ENCODE measurements around the gene C11orf24. TPM values are rescaled to one million over a fixed set of nuclear protein-coding genes. Genes with fewer than 3 reads are reported as not detected.
A peak's percentile ranks its signal among the peaks of the same experiment; 100 is the strongest.

C11orf24 gene
- polyA plus RNA-seq (2013, experiment 1 of 2): 33.9 TPM
- 35.7 TPM for polyA plus RNA-seq (2013, experiment 2 of 2)

DNA sequence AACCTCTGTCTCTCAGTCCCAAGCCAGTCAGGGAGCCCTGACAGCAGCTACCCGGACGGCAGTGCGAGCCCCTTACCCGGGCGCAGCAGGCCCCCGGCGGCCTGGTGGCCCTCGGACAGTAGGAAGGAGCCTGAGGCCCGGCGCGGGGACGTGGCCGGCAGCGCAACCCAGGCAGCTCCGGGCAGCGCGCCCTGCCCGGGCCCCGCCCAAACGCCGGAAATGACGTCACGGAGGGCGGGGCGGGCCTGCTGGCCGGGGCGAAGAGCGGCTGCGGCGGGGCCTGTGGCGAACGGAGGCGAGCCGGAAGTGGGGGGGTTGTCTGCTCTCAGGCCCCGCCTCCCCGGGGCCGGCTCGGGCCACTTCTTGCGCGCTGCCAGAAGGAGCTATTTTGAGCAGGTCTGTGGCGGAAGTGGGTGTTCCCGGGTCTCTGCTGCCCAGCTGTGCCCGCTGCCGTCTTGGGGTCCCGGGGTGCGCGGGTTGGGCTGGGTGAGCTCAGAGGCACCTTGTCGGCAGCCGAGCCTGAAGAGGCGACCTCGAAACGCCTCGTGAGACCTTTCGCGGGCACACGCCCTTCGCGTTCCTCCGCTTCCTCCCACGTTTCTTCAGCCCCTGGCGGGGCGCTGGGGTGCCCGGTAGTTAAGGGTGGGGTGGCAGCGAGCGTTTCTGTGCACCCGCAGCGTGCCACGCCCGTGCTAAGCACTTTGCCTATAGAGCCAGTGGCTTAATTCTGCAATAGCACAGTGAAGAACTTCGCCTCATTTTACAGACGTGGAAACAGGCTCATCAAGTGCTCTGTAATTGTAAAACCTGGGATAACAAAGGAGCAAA lies at the start of gene C11orf24:
TSS of gene C11orf24 (minus strand) at position 193 of the 828 bp plus-strand sequence. CDS start 8,206 bp downstream, outside the sequence.
- Histone ChIP-seq H3K4me3 (ENCODE audit: low read length) (peak within 1 kb of the TSS; percentile 100), H3K4me1 (ENCODE audit: insufficient read depth, low read length) (peaks cover 4% of the 10 kb centered on the region; the same call in 1 of the 2 replicates), H3K27me3 (ENCODE audit: insufficient read depth, low read length) (no peaks in the 10 kb centered on the region), H3K36me3 (ENCODE audit: insufficient read depth, low read length) (peaks cover 12% of the 10 kb centered on the region), H3K9me3 (ENCODE audit: insufficient read depth, low read depth, low read length) (no peaks in the 10 kb centered on the region), H3K27ac (ENCODE audit: low read depth, low read length) (peak within 1 kb of the TSS; percentile 91), H3K9ac (ENCODE audit: low read depth, low read length) (peak within 1 kb of the TSS; percentile 95)
- WGBS: under 1% methylated on average over 71 of the region's 71 CpGs

DNA sequence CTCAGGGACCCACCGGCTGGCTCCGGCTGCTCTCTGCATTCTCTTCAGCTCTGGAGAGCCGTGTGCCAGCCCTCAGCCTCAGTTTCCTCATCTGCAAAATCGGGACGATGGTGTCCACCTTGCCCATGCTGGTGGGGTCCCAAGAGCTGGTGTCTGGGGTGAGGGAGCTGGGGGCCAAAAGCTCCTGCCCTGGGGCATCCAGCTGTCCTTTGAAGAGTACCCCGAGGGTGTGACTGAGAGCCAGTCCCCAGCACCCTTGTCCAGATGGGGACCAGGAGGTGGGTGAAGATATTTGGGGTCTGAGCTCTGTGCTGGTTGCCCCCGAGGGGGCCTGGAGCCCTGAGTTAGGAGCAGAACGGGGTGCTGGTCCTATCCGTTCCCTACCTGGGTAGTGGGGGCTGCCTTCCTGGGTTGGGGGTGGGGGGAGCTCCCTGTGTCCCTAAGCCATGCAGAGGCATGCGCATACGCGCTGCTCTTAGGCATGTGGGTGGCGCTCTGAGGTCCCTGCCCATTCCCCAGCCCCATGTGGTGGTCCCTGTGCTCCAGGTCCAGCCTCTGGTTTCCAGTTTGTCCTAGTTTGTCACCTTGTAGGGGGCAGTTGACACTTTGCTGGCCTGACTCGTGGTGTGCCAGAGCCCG lies 45.5 kb upstream of the C11orf24 start:
- no peak overlapping the region for H3K27ac ChIP-seq (ENCODE audit: low read depth, low read length)
- WGBS: 65% methylated on average over 15 of the region's 15 CpGs
- no peaks in the 10 kb centered on the region for H3K9me3 ChIP-seq (ENCODE audit: insufficient read depth, low read depth, low read length)
- H3K27me3 ChIP-seq (ENCODE audit: insufficient read depth, low read length): no peaks in the 10 kb centered on the region; the same call in 1 of the 2 replicates
- peaks cover 29% of the 10 kb centered on the region for H3K4me1 ChIP-seq (ENCODE audit: insufficient read depth, low read length)
- no peaks in the 10 kb centered on the region for H3K36me3 ChIP-seq (ENCODE audit: insufficient read depth, low read length)
- H3K9ac ChIP-seq (ENCODE audit: low read depth, low read length): no peak overlapping the region
- no peak overlapping the region for H3K4me3 ChIP-seq (ENCODE audit: low read length)

DNA sequence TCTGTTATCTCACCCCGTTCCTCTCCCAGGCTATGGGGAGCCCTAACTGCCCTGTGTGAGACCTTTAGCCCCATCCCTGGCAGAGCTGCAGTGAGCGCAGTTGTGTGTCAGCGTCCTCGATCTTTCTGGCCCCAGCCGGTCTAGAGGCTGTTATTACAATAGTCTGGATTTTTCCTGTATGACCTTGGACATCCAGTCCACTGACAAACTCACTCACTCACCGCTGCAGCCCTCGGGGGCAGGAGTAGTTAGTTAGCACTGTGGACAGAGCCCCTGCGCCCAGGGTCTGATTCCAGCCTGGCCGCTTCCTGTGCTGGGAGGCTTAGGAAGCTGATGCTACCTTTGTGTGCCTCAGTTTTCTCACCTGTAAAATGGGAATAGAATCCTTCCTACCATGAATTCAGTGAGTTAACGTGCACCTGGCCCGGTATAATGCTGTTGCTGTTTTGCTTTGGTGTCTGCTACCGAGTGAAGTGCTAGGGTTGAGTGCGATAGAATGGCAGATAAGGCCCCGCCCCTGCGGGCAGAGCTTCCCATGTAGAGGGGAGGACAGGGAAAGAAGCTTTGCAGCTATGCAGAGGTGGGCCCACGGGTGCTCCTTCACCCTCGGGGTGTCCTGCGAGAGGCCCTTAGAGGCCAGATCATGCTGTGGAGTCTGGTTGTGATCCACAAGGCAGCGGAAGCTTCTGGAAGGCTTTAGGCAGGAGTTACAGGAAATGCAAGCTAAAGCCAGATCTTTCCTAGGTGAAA lies 43.6 kb upstream of the C11orf24 start:
- peak overlapping the region; percentile 1; the same call in 1 of the 2 replicates for H3K27ac ChIP-seq (ENCODE audit: low read depth, low read length)
- H3K4me1 ChIP-seq (ENCODE audit: insufficient read depth, low read length): peaks cover 29% of the 10 kb centered on the region
- H3K27me3 ChIP-seq (ENCODE audit: insufficient read depth, low read length): peaks cover 10% of the 10 kb centered on the region
- H3K4me3 ChIP-seq (ENCODE audit: low read length): no peak overlapping the region
- no peaks in the 10 kb centered on the region for H3K9me3 ChIP-seq (ENCODE audit: insufficient read depth, low read depth, low read length)
- H3K9ac ChIP-seq (ENCODE audit: low read depth, low read length): peak overlapping the region; percentile 4; the same call in 1 of the 2 replicates
- 76% methylated on average over 19 of the region's 19 CpGs for WGBS
- H3K36me3 ChIP-seq (ENCODE audit: insufficient read depth, low read length): no peaks in the 10 kb centered on the region

DNA sequence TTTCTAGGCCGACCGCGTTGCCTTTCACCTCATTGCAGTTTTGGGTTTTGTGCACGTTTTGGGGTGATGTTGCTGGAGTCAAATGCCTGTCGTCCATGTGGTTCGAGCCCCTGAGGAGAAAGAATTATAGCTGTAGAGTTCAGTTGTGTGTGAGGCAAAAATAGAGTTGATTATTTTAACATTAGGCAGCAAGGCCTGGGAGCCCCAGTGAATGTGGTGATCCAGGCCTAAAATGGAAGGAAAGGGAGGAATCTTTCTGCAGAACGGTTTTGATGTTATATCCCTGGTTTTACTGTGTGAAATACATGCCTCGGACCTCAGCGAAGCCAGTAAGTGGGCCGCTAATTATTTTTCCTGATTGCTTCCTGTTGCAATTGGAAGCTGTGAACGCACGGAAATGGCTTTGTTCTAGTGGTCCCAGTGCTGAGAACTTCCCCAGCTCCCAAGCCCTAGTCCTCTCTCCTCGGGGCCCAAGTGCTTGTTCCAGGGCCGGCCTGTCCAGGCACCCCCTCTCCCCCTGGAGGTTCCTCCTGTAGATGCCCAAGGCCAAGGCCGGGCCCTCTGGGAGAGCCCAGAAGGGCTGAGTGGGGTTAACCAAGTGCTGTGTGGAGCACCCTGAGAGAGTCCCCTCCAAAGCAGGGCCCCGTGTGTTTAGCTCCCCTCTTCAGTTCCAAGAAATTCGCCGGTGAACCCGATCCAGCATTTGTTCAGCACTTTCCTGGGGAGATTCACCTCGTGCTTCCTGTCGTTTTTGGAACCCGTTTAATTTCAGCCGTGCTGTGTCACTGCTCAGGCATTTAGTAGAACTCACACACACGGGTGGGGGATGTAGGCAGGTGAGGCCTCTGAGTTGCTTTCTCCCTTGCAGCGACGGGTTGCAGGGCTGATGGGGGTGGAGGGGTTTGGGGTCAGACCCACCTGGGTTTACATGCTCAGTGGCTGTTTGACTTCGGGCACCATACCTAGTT lies 42.7 kb upstream of the C11orf24 start:
- Histone ChIP-seq H3K9me3 (ENCODE audit: insufficient read depth, low read depth, low read length) (no peaks in the 10 kb centered on the region), H3K4me1 (ENCODE audit: insufficient read depth, low read length) (peaks cover 29% of the 10 kb centered on the region), H3K9ac (ENCODE audit: low read depth, low read length) (peak overlapping the region; percentile 82), H3K36me3 (ENCODE audit: insufficient read depth, low read length) (no peaks in the 10 kb centered on the region), H3K27me3 (ENCODE audit: insufficient read depth, low read length) (peaks cover 10% of the 10 kb centered on the region), H3K27ac (ENCODE audit: low read depth, low read length) (peak overlapping the region; percentile 28; the same call in 1 of the 2 replicates), H3K4me3 (ENCODE audit: low read length) (peak overlapping the region; percentile 71)
- WGBS: 38% methylated on average over 27 of the region's 27 CpGs

DNA sequence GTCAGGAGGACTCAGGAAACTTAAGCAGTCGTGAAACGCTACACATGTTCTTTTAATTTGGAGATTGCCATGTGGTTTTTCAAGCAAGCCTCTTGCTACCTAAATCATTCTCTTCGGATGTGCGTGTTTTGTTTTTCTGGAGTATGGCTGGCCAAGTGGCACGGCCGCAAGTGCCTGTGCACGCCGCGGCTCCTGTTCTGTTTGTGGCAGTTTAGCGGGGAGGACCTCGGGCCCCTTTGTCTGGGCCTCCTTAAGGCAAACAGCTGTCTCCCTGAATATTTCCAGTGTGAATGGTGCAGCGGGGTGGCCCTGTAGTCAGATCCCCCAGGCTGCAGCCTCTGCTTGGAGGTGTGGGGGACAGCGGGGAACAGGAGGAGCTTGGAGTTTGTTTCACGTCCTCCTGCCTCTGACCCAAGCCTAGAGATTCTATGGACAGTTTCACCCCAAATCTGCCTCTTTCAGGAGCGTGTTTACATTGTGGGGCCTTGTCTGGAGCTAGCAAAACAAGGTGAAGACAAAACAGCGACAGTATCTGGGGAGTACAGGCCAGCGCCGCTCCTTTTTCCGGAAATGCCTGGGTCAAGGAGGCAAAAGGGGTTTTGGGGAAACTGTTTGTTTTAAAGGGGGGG lies 41.9 kb upstream of the C11orf24 start:
- no peaks in the 10 kb centered on the region for H3K9me3 ChIP-seq (ENCODE audit: insufficient read depth, low read depth, low read length)
- H3K4me1 ChIP-seq (ENCODE audit: insufficient read depth, low read length): peaks cover 29% of the 10 kb centered on the region
- peak overlapping the region; percentile 28; the same call in 1 of the 2 replicates for H3K27ac ChIP-seq (ENCODE audit: low read depth, low read length)
- H3K9ac ChIP-seq (ENCODE audit: low read depth, low read length): peak overlapping the region; percentile 82
- no peaks in the 10 kb centered on the region for H3K36me3 ChIP-seq (ENCODE audit: insufficient read depth, low read length)
- peak overlapping the region; percentile 71 for H3K4me3 ChIP-seq (ENCODE audit: low read length)
- H3K27me3 ChIP-seq (ENCODE audit: insufficient read depth, low read length): peaks cover 10% of the 10 kb centered on the region
- 8% methylated on average over 19 of the region's 19 CpGs for WGBS

DNA sequence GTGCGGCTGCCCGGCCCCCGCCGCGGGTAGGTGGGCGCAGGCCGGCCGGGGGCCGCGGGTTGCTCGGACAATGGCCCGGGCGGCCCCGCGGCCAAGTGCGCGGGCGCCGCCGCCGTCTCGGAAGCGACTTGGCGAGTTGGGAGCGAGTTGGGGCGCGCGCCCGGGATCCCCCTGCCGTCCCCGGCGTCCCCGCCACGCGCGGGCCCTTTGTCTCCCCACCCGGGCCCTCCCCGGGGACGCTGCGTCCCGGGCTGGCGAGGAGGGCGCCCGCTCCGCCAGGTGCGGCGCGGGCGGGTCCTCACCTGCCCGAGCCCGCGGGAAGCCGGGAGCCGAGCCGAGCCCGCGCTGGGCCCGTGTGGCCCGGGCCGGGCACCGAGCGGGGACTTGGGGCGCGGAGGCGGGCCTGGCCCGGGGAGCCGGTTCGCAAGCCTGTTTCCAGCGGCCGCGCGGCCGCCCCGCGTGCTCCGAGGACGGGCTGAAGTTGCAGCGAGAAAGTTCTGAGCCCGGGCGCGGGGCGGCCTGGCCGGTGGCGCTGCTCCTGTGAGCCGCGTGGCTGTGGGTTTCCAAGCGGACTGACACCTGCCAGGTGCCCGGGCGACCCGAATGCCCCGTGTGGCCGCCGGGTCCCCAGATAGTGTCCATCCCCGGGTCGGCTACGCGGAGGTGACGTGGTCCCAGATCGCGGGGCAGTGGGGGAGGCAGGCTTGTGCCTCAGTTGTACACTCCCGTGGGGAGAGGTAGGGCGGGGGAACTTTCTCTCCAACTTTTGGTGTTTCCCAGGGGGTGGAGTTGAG lies 41.2 kb upstream of the C11orf24 start:
- Histone ChIP-seq H3K9ac (ENCODE audit: low read depth, low read length) (peak overlapping the region; percentile 82), H3K36me3 (ENCODE audit: insufficient read depth, low read length) (no peaks in the 10 kb centered on the region), H3K27ac (ENCODE audit: low read depth, low read length) (no peak overlapping the region; the same call in 1 of the 2 replicates), H3K4me3 (ENCODE audit: low read length) (peak overlapping the region; percentile 71), H3K9me3 (ENCODE audit: insufficient read depth, low read depth, low read length) (no peaks in the 10 kb centered on the region), H3K27me3 (ENCODE audit: insufficient read depth, low read length) (peaks cover 10% of the 10 kb centered on the region), H3K4me1 (ENCODE audit: insufficient read depth, low read length) (peaks cover 29% of the 10 kb centered on the region)
- WGBS: under 1% methylated on average over 102 of the region's 102 CpGs

DNA sequence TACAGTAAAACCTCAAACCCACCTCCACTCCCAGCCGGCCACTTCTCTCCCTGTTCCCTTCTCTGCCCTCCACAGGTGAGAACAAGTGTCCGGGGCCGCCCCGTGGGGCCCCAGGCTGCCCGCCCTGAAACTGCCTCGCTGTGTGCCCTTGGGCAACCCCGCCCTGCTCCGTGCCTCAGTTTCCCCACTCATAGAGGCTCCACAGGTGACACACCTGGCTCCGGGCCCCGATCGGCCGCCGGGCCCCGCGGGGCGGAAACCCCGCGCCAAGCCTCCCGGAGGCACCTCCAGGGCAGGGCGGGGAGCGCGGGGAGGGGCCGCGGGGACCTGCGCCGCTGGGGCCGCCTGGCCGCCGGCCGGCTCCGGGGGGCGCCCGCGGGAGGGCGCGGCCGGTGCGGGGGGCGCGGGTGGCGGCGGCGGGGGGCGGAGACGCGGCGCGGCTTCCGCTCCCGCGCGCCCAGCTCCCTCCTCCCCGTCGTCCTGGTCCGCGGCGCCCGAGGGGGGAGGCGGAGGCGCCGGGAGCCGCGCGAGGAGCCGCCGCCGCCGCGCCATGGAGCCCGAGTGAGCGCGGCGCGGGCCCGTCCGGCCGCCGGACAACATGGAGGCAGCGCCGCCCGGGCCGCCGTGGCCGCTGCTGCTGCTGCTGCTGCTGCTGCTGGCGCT lies 40.5 kb upstream of the C11orf24 start, which contains the start of gene LRP5:
TSS of gene LRP5 (plus strand) at position 475 of the 663 bp plus-strand sequence. CDS start at position 599, 124 bp downstream.
- peak within 1 kb of the TSS; percentile 82 for H3K9ac ChIP-seq (ENCODE audit: low read depth, low read length)
- WGBS: 4% methylated on average over 85 of the region's 85 CpGs

DNA sequence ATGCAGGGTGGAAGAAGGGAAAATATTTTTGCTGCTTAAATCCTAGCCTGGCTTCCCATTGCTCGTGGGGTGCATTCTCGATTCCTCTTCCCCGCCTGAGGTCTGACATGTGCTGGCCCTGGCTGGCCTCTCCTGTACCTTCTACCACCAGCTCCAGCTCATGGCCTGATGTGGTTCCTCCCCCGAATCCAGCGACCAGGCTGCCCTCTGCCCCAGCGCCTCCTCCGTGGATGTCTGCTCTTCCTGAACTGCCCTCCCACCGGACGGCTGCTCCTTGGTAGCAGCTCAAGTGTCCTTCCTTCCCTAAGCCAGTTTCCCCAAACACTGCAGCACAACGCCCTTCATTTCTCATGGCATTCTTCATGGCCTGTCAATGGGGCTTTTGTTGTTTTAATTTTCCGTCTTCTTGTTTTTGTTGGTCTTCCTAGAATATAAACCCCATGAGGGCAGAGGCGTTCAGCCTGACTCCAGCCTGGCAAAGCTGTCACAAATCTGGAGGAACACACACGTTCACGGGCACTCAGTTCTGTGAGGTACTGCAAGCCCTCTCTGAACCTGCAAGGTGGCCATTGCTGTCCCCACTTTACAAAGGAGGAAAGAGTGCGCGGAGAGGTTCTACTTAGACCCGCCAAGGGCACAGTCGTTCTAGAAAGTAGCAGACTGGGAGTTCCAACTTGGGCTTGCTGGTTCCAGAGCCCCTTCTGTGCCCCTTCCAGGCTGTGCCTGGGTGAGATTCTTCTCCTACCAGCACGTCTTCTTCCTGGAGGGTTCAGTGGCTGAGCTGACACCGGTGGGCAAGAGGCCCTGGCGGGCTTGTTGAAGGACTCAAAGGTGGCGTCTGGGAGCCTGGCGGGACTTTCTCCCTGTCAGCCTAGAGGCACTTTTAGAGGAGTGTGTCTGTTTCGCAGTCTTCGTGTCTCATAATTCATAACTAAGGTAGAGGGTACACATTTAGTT lies 39.7 kb upstream of the C11orf24 start:
- H3K27me3 ChIP-seq (ENCODE audit: insufficient read depth, low read length): peaks cover 10% of the 10 kb centered on the region
- H3K9me3 ChIP-seq (ENCODE audit: insufficient read depth, low read depth, low read length): no peaks in the 10 kb centered on the region
- no peak overlapping the region for H3K9ac ChIP-seq (ENCODE audit: low read depth, low read length)
- H3K36me3 ChIP-seq (ENCODE audit: insufficient read depth, low read length): no peaks in the 10 kb centered on the region
- 84% methylated on average over 25 of the region's 25 CpGs for WGBS
- no peak overlapping the region for H3K27ac ChIP-seq (ENCODE audit: low read depth, low read length)
- H3K4me3 ChIP-seq (ENCODE audit: low read length): peak overlapping the region; percentile 71
- peaks cover 17% of the 10 kb centered on the region for H3K4me1 ChIP-seq (ENCODE audit: insufficient read depth, low read length)

More for the DNA sequence above, 40.5 kb upstream of the C11orf24 start, which contains the start of gene LRP5:
- Histone ChIP-seq H3K4me3 (ENCODE audit: low read length) (peak within 1 kb of the TSS; percentile 71), H3K36me3 (ENCODE audit: insufficient read depth, low read length) (no peaks in the 10 kb centered on the region), H3K27ac (ENCODE audit: low read depth, low read length) (no peak within 1 kb of the TSS; the same call in 1 of the 2 replicates), H3K27me3 (ENCODE audit: insufficient read depth, low read length) (peaks cover 10% of the 10 kb centered on the region), H3K9me3 (ENCODE audit: insufficient read depth, low read depth, low read length) (no peaks in the 10 kb centered on the region), H3K4me1 (ENCODE audit: insufficient read depth, low read length) (peaks cover 24% of the 10 kb centered on the region)

Measured in HUES64 (cell line).